Astrocyte (in vitro differentiated cells and primary cell): Measurements from ENCODE around the gene DNAJC8. TPM values are rescaled to one million over a fixed set of nuclear protein-coding genes. Genes with fewer than 3 reads are reported as not detected.

Source experiments
- DNase-seq: peaks from one replicate; pipeline ENCODE4 v3.0.0-alpha.2; 2010; ENCODE audit warnings: low read depth
- FAIRE-seq: peaks from 2 replicates; lab custom pipeline; 2011; peaks lifted over from hg19 to GRCh38; lab: Jason Lieb, UNC
- H2AFZ ChIP-seq: 2 replicates; pipeline ENCODE4 v1.6.0; 2012; ENCODE audit warnings: low read depth, low read length, inconsistent platforms
- H3K27ac ChIP-seq: 2 replicates; pipeline ENCODE4 v1.5.1; 2011; ENCODE audit warnings: low read depth, low read length, inconsistent platforms
- H3K27me3 ChIP-seq: 2 replicates; pipeline ENCODE4 v1.6.0; 2011; ENCODE audit warnings: low read length, inconsistent platforms; ENCODE audit not compliant: insufficient read depth
- H3K36me3 ChIP-seq: 2 replicates; pipeline ENCODE4 v1.5.1; 2011; ENCODE audit warnings: low read length, inconsistent platforms; ENCODE audit not compliant: insufficient read depth
- H3K4me1 ChIP-seq: 2 replicates; pipeline ENCODE4 v1.5.1; 2011; ENCODE audit warnings: low read length, inconsistent platforms; ENCODE audit not compliant: insufficient read depth
- H3K4me2 ChIP-seq: 2 replicates; pipeline ENCODE4 v1.6.0; 2012; ENCODE audit warnings: low read length, inconsistent platforms
- H3K4me3 ChIP-seq: 2 replicates; pipeline ENCODE4 v1.5.1; 2011; ENCODE audit warnings: low read depth, mild to moderate bottlenecking, low read length, inconsistent platforms; ENCODE audit not compliant: insufficient read depth
- H3K79me2 ChIP-seq: 2 replicates; pipeline ENCODE4 v1.6.0; 2012; ENCODE audit warnings: mild to moderate bottlenecking, low read length, inconsistent platforms; ENCODE audit not compliant: insufficient read depth
- H3K9ac ChIP-seq: 2 replicates; pipeline ENCODE4 v1.6.0; 2012; ENCODE audit warnings: mild to moderate bottlenecking, low read length, inconsistent platforms
- H3K9me3 ChIP-seq: 2 replicates; pipeline ENCODE4 v1.5.1; 2012; ENCODE audit warnings: low read depth, mild to moderate bottlenecking, low read length, inconsistent platforms; ENCODE audit not compliant: insufficient read depth
- H4K20me1 ChIP-seq: 2 replicates; pipeline ENCODE4 v1.6.0; 2012; ENCODE audit warnings: low read length, inconsistent platforms; ENCODE audit not compliant: insufficient read depth
- H3K27ac Mint-ChIP-seq: one replicate; pipeline ENCODE4 v1.8.0; 2021; ENCODE audit warnings: mild to moderate bottlenecking, mixed read lengths; ENCODE audit not compliant: unreplicated experiment
- H3K27me3 Mint-ChIP-seq: one replicate; pipeline ENCODE4 v1.8.0; 2021; ENCODE audit warnings: low read depth, mixed read lengths; ENCODE audit not compliant: unreplicated experiment
- H3K36me3 Mint-ChIP-seq: one replicate; pipeline ENCODE4 v1.8.0; 2021; ENCODE audit warnings: low read depth, mixed read lengths; ENCODE audit not compliant: unreplicated experiment
- H3K4me1 Mint-ChIP-seq: one replicate; pipeline ENCODE4 v1.8.0; 2021; ENCODE audit warnings: low read depth, mixed read lengths; ENCODE audit not compliant: unreplicated experiment
- H3K4me3 Mint-ChIP-seq: one replicate; pipeline ENCODE4 v1.8.0; 2021; ENCODE audit warnings: mild to moderate bottlenecking, moderate library complexity, mixed read lengths; ENCODE audit not compliant: unreplicated experiment
- H3K9me3 Mint-ChIP-seq: one replicate; pipeline ENCODE4 v1.8.0; 2021; ENCODE audit warnings: mild to moderate bottlenecking, mixed read lengths; ENCODE audit not compliant: unreplicated experiment
- EZH2 ChIP-seq: IDR thresholded peaks from 2 replicates; pipeline ENCODE4 v1.6.1; 2012; ENCODE audit warnings: mild to moderate bottlenecking, low read length, inconsistent platforms; ENCODE audit not compliant: insufficient read depth
- total RNA-seq: library from RNA; stranded (reverse); gene quantifications from 2 replicates; pipeline ENCODE4 v1.2.1, GENCODE V29; 2021
- TF ChIP-seq, protein P1 (sequence below): IDR thresholded peaks from 2 replicates; pipeline ENCODE4 v1.5.1; 2011; ENCODE audit warnings: low read depth, mild to moderate bottlenecking, inconsistent platforms, low read length, moderate library complexity; ENCODE audit not compliant: insufficient read depth

The DNAJC8 gene
- total RNA-seq, 1 donor from 2014 or later = 91.3 TPM

DNA sequence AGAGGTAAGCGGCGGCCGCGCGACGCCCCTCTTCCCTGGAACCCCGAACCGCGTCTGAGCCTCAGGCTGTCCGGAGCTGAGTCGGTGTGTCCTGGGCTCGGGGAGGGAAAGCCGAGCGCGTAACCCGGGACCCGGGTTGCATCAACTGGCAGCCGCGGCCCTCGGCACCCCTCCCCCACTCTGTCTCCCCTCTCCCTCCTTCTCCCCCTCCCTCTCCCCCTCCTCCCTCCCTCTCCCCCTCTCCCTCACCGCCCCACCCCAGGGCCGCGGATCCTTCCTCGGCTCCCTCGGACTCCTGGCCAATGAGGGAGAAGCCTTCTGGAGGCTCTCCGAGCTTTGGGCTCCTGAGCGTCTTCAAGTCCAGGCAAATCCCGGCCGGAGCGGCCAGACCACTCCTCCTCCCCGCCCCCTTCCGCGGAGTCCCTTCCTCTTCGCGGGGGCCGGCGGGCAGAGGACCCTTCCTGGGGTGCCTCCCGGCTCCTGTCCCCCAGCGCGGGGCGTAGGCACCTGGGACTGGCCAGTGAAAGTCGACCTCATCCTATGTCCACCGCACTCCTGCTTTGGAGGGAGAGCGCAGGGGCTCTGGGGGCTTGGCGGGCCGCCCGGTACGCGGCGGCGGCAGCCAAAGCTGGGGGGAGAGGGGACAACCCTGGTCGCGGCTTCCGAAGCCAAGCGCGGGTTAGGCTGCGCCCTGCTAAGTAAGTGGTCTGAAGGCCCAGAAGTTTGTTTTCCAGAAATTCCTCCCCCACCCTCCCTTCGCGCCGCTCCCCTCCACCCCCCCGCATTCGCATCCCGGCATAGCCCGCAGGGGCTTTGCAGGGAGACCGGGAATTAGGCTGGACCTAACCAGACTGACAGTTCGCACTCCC is 27.3 kb upstream of the DNAJC8 start:
- H3K4me1 Mint-ChIP-seq = peaks cover 23% of the 10 kb centered on the region
- DNase-seq (peak; percentile 87), FAIRE-seq (no peak)
- Histone ChIP-seq H3K79me2 (peaks cover 56% of the 10 kb centered on the region), H3K27me3 (no peaks in the 10 kb centered on the region), H3K36me3 (no peaks in the 10 kb centered on the region), H3K27ac (peak overlapping the region; percentile 71), H3K9me3 (no peaks in the 10 kb centered on the region), H3K9ac (peak overlapping the region; percentile 92), H3K4me1 (peaks cover 16% of the 10 kb centered on the region), H3K4me3 (peak overlapping the region; percentile 87), H3K4me2 (peak overlapping the region; percentile 97), H2AFZ (peak overlapping the region; percentile 71), H4K20me1 (peaks cover 47% of the 10 kb centered on the region)
- peak overlapping the region; percentile 97 for H3K4me3 Mint-ChIP-seq
- no peaks in the 10 kb centered on the region for H3K9me3 Mint-ChIP-seq
- no peaks in the 10 kb centered on the region for H3K27me3 Mint-ChIP-seq
- TF ChIP-seq, protein P1, sequence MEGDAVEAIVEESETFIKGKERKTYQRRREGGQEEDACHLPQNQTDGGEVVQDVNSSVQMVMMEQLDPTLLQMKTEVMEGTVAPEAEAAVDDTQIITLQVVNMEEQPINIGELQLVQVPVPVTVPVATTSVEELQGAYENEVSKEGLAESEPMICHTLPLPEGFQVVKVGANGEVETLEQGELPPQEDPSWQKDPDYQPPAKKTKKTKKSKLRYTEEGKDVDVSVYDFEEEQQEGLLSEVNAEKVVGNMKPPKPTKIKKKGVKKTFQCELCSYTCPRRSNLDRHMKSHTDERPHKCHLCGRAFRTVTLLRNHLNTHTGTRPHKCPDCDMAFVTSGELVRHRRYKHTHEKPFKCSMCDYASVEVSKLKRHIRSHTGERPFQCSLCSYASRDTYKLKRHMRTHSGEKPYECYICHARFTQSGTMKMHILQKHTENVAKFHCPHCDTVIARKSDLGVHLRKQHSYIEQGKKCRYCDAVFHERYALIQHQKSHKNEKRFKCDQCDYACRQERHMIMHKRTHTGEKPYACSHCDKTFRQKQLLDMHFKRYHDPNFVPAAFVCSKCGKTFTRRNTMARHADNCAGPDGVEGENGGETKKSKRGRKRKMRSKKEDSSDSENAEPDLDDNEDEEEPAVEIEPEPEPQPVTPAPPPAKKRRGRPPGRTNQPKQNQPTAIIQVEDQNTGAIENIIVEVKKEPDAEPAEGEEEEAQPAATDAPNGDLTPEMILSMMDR = no peak
- no peak for TF ChIP-seq EZH2
- peak overlapping the region; percentile 77 for H3K27ac Mint-ChIP-seq
- H3K36me3 Mint-ChIP-seq = peaks cover 9% of the 10 kb centered on the region

DNA sequence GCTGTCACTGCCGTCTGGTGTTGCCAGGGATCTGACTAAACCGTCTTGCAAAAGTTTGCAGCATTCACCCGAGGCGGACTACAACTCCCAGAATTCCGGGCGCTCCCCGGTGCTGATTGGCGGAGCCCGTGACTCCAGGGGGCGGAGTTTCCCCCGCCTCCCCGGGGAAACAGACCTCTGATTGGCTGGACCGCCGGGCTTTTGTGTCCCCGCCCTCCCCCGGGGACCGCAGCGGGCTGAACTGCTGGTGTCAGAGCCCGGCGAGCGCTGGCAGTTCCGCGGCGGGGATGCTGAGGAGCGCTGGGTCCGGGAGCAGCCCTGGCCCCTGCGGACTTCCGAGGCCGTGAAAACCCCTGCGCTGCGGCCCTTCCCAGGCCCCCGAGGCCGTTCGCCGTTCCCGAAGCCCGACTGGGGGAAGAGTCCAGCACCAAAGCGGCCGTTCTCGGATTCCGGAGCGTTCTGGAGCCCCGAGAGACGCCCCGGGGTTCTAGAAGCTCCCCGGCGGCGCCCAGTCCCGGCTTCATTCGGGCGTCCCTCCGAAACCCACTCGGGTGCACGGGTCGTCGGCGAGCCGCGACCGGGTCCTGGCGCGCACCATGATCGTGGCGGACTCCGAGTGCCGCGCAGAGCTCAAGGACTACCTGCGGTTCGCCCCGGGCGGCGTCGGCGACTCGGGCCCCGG is 26.6 kb upstream of the DNAJC8 start, which contains the start of gene SESN2:
TSS of gene SESN2 (plus strand) at position 267 of the 682 bp plus-strand sequence. CDS start at position 597, 330 bp downstream.
- peaks cover 23% of the 10 kb centered on the region for H3K4me1 Mint-ChIP-seq

More for the DNA sequence above, 26.6 kb upstream of the DNAJC8 start, which contains the start of gene SESN2:
- Histone ChIP-seq H3K9me3 (no peaks in the 10 kb centered on the region), H3K27me3 (no peaks in the 10 kb centered on the region), H4K20me1 (peaks cover 40% of the 10 kb centered on the region), H3K9ac (peak within 1 kb of the TSS; percentile 92), H3K4me2 (peak within 1 kb of the TSS; percentile 97), H3K4me3 (peak within 1 kb of the TSS; percentile 87), H3K4me1 (peaks cover 16% of the 10 kb centered on the region), H3K36me3 (no peaks in the 10 kb centered on the region), H2AFZ (peak within 1 kb of the TSS; percentile 71), H3K79me2 (peaks cover 48% of the 10 kb centered on the region), H3K27ac (peak within 1 kb of the TSS; percentile 71)
- DNase-seq (peak; percentile 89), FAIRE-seq (no peak)
- Mint-ChIP-seq H3K27ac (peak within 1 kb of the TSS; percentile 97), H3K4me3 (peak within 1 kb of the TSS; percentile 97), H3K9me3 (no peaks in the 10 kb centered on the region), H3K36me3 (peaks cover 9% of the 10 kb centered on the region), H3K27me3 (no peaks in the 10 kb centered on the region)
- no peak for TF ChIP-seq EZH2
- TF ChIP-seq, protein P1 = no peak
